Neural progenitor cell (in vitro differentiated cells): ENCODE results near the gene TMEM131L. TPM values are rescaled to one million over a fixed set of nuclear protein-coding genes. Genes with fewer than 3 reads are reported as not detected.

ENCODE experiments used
- DNase-seq: peaks from one replicate; pipeline ENCODE4 v3.0.0-alpha.2; 2016; ENCODE audit warnings: low spot score
- H2AFZ ChIP-seq: fragments of 200-600 bp; sonication (generic); replicated peaks from 2 replicates; pipeline ENCODE4 v1.6.1; 2016; ENCODE audit warnings: antibody characterized with exemption
- H3F3A ChIP-seq: fragments of 200-600 bp; sonication (generic); 2 replicates; pipeline ENCODE4 v1.6.1; 2016; ENCODE audit warnings: antibody characterized with exemption, low read depth
- H3K27ac ChIP-seq: fragments of 200-600 bp; sonication (generic); 2 replicates; pipeline ENCODE4 v1.5.1; 2016; ENCODE audit warnings: mild to moderate bottlenecking
- H3K27me3 ChIP-seq: fragments of 200-600 bp; sonication (generic); 2 replicates; pipeline ENCODE4 v1.6.1; 2016; ENCODE audit warnings: mild to moderate bottlenecking, moderate library complexity
- H3K36me3 ChIP-seq: fragments of 200-600 bp; sonication (generic); 2 replicates; pipeline ENCODE4 v1.5.1; 2016
- H3K4me1 ChIP-seq: fragments of 200-600 bp; sonication (generic); 2 replicates; pipeline ENCODE4 v1.6.1; 2016; ENCODE audit warnings: mixed run types
- H3K4me2 ChIP-seq: fragments of 200-600 bp; sonication (generic); 2 replicates; pipeline ENCODE4 v1.6.1; 2016
- H3K4me3 ChIP-seq: fragments of 200-600 bp; sonication (generic); 2 replicates; pipeline ENCODE4 v1.5.1; 2016
- H3K79me2 ChIP-seq: fragments of 200-600 bp; sonication (generic); 2 replicates; pipeline ENCODE4 v1.6.1; 2016; ENCODE audit warnings: low read depth
- H3K9ac ChIP-seq: fragments of 200-600 bp; sonication (generic); 2 replicates; pipeline ENCODE4 v1.6.1; 2016
- H3K9me3 ChIP-seq: fragments of 200-600 bp; sonication (generic); 2 replicates; pipeline ENCODE4 v1.5.1; 2016; ENCODE audit warnings: low read depth
- H4K20me1 ChIP-seq: fragments of 200-600 bp; sonication (generic); 2 replicates; pipeline ENCODE4 v1.6.1; 2016; ENCODE audit warnings: low read depth
- H3K27ac Mint-ChIP-seq: 3 replicates; pipeline ENCODE4 v1.8.0; 2021; ENCODE audit warnings: mixed read lengths
- H3K27me3 Mint-ChIP-seq: 2 replicates; pipeline ENCODE4 v1.8.0; 2022; ENCODE audit warnings: low read depth, mild to moderate bottlenecking, inconsistent platforms, moderate library complexity, mixed read lengths; ENCODE audit not compliant: insufficient read depth
- H3K36me3 Mint-ChIP-seq: 3 replicates; pipeline ENCODE4 v1.8.0; 2021; ENCODE audit warnings: mixed read lengths
- H3K4me1 Mint-ChIP-seq: 3 replicates; pipeline ENCODE4 v1.8.0; 2021; ENCODE audit warnings: mixed read lengths
- H3K4me3 Mint-ChIP-seq: 3 replicates; pipeline ENCODE4 v1.8.0; 2021; ENCODE audit warnings: mild to moderate bottlenecking, moderate library complexity, mixed read lengths
- H3K9me3 Mint-ChIP-seq: 3 replicates; pipeline ENCODE4 v1.8.0; 2020; ENCODE audit warnings: mixed read lengths
- EZH2 ChIP-seq: fragments of 200-600 bp; sonication (generic); IDR thresholded peaks from 2 replicates; pipeline ENCODE4 v1.6.1; 2017; ENCODE audit warnings: antibody characterized with exemption, mild to moderate bottlenecking, moderate library complexity
- EZH2phosphoT487 ChIP-seq: fragments of 200-600 bp; sonication (generic); IDR thresholded peaks from 2 replicates; pipeline ENCODE4 v1.6.1; 2017; ENCODE audit warnings: antibody characterized with exemption
- total RNA-seq: library from RNA; depleted of rRNA; stranded (reverse); fragments of >200 nt; gene quantifications from 2 replicates; pipeline ENCODE4 v1.2.3, GENCODE V29; 2015; ENCODE audit warnings: low replicate concordance
- TF ChIP-seq, protein P1 (sequence below): fragments of 200-600 bp; sonication (generic); IDR thresholded peaks from 2 replicates; pipeline ENCODE4 v1.5.1; 2017; ENCODE audit warnings: antibody characterized with exemption, mild to moderate bottlenecking

The TMEM131L gene
- total RNA-seq, 1 donor from 2014 or later = 14.8 TPM

DNA sequence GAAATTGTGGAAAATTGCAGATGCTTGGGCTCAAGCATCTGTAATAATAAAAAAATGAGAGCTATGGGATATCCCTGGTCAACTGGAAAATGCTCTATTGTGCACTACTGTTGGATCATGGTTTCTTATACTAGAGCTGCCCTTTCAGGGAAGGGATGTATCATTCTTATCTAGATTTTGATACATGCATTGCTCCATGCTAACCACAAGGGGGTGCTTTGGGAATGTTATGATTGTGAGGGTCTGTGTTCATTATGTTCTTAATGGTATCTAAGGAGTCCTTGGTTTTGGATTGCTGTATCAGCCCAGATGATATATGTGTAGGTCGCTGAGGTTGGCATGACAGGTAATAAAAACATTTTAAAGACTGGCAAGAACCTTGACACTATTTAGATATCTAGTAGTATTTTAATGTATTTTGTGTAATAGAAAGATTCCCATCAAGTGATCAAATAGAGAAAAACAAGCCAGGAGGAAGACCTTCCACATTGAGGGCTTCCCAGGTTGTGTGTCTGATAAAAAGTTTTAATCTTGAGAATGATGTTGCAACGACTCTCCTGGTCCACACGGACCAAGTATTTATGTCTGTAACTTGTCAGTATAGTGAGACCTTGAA, 168.7 kb downstream of the TMEM131L start:
- DNase-seq = peak; percentile 47
- Histone ChIP-seq H3K4me1 (no peaks in the 10 kb centered on the region), H2AFZ (no peak overlapping the region), H3K79me2 (no peaks in the 10 kb centered on the region), H4K20me1 (no peaks in the 10 kb centered on the region), H3K27ac (no peak overlapping the region), H3K4me2 (no peak overlapping the region), H3K9me3 (no peaks in the 10 kb centered on the region), H3K36me3 (no peaks in the 10 kb centered on the region), H3K27me3 (no peaks in the 10 kb centered on the region), H3K9ac (no peak overlapping the region), H3F3A (no peaks in the 10 kb centered on the region), H3K4me3 (no peak overlapping the region)
- H3K4me1 Mint-ChIP-seq = peaks cover 9% of the 10 kb centered on the region
- peaks cover 44% of the 10 kb centered on the region for H3K36me3 Mint-ChIP-seq
- no peak for TF ChIP-seq EZH2phosphoT487
- TF ChIP-seq EZH2 = no peak
- TF ChIP-seq, protein P1, sequence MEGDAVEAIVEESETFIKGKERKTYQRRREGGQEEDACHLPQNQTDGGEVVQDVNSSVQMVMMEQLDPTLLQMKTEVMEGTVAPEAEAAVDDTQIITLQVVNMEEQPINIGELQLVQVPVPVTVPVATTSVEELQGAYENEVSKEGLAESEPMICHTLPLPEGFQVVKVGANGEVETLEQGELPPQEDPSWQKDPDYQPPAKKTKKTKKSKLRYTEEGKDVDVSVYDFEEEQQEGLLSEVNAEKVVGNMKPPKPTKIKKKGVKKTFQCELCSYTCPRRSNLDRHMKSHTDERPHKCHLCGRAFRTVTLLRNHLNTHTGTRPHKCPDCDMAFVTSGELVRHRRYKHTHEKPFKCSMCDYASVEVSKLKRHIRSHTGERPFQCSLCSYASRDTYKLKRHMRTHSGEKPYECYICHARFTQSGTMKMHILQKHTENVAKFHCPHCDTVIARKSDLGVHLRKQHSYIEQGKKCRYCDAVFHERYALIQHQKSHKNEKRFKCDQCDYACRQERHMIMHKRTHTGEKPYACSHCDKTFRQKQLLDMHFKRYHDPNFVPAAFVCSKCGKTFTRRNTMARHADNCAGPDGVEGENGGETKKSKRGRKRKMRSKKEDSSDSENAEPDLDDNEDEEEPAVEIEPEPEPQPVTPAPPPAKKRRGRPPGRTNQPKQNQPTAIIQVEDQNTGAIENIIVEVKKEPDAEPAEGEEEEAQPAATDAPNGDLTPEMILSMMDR = peak; percentile 88
- H3K4me3 Mint-ChIP-seq = no peak overlapping the region
- no peaks in the 10 kb centered on the region for H3K9me3 Mint-ChIP-seq
- H3K27me3 Mint-ChIP-seq = no peaks in the 10 kb centered on the region
- H3K27ac Mint-ChIP-seq = no peak overlapping the region

DNA sequence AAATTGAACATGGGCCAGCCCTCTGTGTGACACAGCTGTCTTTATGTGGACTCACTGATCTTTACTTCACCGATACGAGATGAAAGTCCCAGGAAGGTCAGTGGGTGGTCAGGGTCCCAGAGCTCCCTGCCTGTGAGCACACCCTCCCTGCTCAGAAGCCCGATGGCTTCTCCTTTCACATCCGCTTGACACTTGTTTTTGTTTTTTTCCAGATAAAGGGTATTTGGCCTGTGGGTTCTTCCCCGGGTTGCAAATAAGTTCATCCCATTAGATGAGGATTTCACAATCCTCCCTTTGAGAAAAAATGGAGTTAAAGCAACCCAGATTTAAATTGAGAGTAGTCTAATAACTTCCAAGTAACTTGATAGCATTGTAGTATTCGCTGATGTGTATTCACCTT, 169.7 kb downstream of the TMEM131L start:
- no peak for DNase-seq
- Histone ChIP-seq H3K27me3 (no peaks in the 10 kb centered on the region), H3K79me2 (no peaks in the 10 kb centered on the region), H3K4me1 (no peaks in the 10 kb centered on the region), H3K9me3 (no peaks in the 10 kb centered on the region), H3K4me3 (no peak overlapping the region), H3K27ac (no peak overlapping the region), H3K4me2 (no peak overlapping the region), H4K20me1 (no peaks in the 10 kb centered on the region), H3K36me3 (no peaks in the 10 kb centered on the region), H3K9ac (no peak overlapping the region), H3F3A (no peaks in the 10 kb centered on the region), H2AFZ (no peak overlapping the region)
- H3K4me3 Mint-ChIP-seq = no peak overlapping the region
- no peak overlapping the region for H3K27ac Mint-ChIP-seq
- H3K36me3 Mint-ChIP-seq = peaks cover 36% of the 10 kb centered on the region
- no peaks in the 10 kb centered on the region for H3K27me3 Mint-ChIP-seq
- peaks cover 5% of the 10 kb centered on the region for H3K4me1 Mint-ChIP-seq
- TF ChIP-seq, protein P1 = no peak
- no peak for TF ChIP-seq EZH2phosphoT487
- no peak for TF ChIP-seq EZH2
- no peaks in the 10 kb centered on the region for H3K9me3 Mint-ChIP-seq

DNA sequence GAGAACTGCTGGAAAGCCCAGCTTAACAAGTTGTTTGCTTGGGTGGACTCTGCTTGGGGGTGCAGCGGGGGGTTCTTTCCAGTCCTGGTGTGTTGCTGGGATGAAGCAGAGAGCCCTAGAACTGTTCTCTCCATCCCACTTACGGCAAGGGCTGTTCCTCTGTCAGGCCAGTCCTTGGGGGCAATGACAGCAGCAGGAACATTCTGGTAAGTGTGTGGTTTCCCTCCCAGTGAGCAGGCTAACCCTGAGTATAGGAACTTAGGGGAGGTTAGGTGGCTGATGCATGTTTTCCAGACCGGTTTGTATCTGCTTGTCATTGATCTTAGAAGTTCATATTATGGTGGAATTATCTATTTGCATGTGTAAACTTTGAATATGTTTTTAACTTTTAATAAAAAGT, 171.0 kb downstream of the TMEM131L start:
- Histone ChIP-seq H2AFZ (no peak overlapping the region), H3K4me1 (no peaks in the 10 kb centered on the region), H3F3A (no peaks in the 10 kb centered on the region), H3K27me3 (no peaks in the 10 kb centered on the region), H3K9me3 (no peaks in the 10 kb centered on the region), H4K20me1 (no peaks in the 10 kb centered on the region), H3K27ac (no peak overlapping the region), H3K4me2 (no peak overlapping the region), H3K79me2 (no peaks in the 10 kb centered on the region), H3K4me3 (no peak overlapping the region), H3K36me3 (no peaks in the 10 kb centered on the region), H3K9ac (no peak overlapping the region)
- Mint-ChIP-seq H3K27ac (no peak overlapping the region), H3K4me1 (peaks cover 5% of the 10 kb centered on the region), H3K9me3 (no peaks in the 10 kb centered on the region), H3K36me3 (peaks cover 30% of the 10 kb centered on the region), H3K27me3 (no peaks in the 10 kb centered on the region), H3K4me3 (no peak overlapping the region)
- TF ChIP-seq, protein P1 = no peak
- TF ChIP-seq EZH2 (no peak), EZH2phosphoT487 (no peak)
- no peak for DNase-seq
